GM18861 (cell line): Measurements from ENCODE around the gene MCEE.
A peak's percentile ranks its signal among the peaks of the same experiment; 100 is the strongest.
"Not testable (repeated sequence)": the region's sequence is repeated elsewhere in the genome, so short reads cannot be mapped to it uniquely, and the experiment has no call there.

Source experiments
- ATAC-seq: cut with Tn5 transposase; IDR thresholded peaks from one replicate; pipeline ENCODE4 v1.9.1; 2021; ENCODE audit not compliant: unreplicated experiment

MCEE gene

DNA sequence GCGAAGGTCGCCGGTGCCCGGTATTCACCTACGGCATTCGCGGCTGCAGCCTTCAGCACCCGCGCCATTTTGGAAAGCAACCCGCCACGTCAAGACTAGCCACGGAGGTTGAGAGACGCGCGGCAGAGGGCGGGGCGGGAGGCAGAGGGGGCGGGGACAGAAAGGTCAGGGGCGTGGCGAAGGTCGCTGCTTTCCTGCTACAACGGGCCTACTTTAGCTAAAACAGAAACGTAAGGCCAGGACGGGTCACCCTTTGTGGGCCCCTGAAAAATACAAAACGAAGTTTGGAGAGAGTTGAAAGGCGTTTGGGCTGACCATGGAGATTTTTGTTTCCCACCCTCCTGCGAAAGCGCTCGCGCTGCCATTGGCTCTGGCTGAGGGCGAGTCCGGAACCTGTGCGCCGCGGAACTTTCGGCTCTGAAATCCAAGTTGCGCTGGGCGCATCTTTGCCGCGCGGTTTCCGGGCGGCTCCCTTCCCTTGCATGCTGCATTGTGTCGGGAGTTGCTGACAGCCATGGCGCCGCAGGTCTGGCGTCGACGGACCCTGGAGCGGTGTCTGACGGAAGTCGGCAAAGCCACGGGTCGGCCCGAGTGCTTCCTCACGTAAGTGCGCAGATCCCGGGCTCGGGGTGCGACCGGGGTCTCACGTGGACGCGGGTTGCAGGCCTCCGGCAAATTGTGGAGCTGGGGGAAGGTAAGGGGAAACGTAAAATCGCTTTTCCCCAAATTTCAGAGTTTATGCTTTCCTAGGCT lies at the start of gene MCEE, which contains the start of gene MPHOSPH10:
TSS of gene MCEE (minus strand) at position 78 of the 753 bp plus-strand sequence. CDS start at position 68, 10 bp downstream.
TSS of gene MPHOSPH10 (plus strand) at position 483 of the 753 bp plus-strand sequence. CDS start at position 515, 32 bp downstream.
- peak; percentile 90 for ATAC-seq

DNA sequence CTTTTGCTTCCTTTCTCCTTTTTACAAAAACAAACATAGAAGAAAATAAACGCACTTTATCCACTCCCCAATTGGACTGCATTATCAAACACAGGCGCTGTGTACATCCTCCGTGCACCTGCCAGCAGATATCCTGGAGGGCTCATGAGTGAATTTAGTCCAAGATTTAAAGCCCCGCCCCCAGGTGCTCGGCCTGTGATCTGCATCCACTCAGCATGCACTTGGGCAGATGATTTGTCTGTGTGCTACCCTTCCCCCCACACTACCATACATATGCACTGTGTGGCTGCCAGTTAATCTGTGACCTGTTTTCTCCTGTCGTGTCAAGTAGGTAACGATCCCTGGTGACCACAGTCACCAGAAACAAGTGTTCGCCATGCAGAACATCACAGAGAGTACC lies 48.8 kb upstream of the MCEE start:
- ATAC-seq = not testable (repeated sequence)

DNA sequence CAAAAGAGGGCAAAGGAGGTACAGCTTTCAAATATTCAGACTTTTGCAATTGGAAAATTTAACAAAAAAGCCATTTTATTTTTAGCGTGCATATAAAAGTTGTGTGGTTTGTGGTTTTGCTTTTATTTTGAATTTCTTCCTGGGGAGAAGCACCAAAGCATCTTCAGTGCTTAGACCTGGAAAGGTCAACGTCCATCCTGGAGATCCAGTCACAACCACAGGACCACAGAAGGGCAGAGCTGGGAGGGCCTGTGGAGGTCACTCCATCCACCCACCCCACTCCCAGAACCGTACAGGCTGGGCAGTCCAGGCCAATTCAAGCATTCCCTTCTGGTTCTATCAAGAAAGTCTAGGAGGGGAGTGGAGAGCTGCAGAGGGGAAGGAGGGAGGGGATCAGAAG lies 44.2 kb upstream of the MCEE start:
- ATAC-seq = no peak

DNA sequence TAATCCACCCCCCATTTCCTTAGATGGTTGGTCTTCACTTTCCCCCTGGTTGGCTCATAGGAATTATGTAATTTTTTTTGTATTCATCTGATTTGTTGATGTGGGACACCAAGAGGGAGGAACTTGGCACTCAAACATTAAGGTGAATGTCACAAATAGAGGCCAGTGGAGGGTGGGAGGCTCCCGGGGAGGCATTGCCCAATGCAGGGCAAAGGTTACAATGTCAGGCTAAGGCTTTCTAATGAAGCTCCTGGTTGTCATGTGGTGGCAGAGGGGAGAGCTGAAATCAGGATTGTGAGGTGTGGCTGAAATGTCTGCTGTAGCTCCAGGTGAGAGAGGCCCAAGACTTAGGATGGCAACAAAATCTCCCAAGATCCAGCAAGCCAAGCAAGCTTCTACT lies 43.1 kb upstream of the MCEE start:
- ATAC-seq = no peak

DNA sequence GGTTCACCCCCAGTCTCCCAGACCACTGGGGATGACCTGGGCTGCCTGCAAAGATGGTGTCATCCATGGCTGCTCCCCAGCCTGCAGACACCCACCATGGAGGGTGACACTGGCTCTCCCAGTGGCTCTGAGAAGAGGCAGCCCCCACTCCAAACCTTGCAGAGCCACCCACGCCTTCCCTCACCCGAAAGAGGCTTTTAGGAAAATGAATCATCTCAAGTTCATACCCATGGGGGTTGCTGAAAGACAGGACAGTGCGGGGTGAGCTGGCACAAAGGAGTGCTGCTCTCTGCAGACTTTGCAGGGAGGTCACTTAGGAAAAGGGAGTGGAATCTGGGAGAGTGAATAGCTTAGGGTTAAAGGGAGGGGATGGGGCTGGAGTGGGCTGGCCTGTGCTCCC lies 36.8 kb upstream of the MCEE start:
- ATAC-seq = no peak

DNA sequence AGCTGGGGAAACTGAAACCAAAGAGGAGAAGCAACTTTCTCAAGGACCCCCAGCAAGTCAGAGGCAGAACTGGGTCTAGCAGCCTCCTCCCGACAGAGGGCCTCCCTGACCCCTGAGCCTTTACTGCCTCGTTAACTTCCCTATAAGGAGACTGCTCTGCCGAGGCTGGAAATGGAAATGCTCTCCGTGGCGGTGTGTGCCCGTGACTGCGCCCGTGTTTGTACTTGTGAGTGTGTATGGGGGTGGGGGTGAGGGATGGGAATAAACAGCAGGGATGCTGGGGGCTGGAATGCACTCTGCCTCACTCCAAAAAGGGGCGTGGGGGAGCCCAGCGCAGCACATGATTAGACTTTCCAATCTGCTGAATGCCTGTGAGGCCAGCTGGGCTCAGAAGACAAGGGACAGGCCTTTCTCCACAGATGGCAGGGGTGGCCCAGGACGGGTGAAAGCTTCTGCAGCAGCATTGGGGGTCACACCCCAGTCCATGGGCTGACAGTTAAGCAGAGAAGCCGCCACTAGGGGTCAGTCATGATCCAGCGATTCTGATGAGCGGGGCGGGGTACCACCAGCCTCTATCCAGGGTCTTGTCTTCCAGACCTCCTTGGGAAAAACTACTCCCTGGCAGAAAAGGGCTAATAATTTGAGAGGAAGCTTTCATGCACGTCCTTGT lies 27.2 kb upstream of the MCEE start:
- no peak for ATAC-seq

DNA sequence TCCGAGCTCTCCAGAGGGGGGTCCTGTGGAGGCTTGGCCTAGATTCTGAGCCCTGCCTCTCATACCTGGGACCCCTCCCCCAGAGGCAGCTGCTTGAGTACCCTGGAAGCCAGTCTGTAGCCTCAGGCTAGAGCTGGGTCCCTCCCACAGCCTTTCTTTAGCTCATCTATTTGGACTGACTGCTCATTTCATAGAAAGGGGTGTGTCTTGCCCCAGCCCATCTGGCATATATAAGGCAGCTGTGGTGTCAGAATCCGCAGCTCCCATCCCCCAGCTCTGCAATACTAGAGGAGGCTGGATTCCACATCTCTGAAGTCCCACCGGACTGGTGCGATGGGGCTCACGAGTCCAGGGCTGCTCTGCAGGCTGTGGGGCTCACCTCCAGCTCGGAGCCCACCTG lies 26.5 kb upstream of the MCEE start:
- no peak for ATAC-seq

DNA sequence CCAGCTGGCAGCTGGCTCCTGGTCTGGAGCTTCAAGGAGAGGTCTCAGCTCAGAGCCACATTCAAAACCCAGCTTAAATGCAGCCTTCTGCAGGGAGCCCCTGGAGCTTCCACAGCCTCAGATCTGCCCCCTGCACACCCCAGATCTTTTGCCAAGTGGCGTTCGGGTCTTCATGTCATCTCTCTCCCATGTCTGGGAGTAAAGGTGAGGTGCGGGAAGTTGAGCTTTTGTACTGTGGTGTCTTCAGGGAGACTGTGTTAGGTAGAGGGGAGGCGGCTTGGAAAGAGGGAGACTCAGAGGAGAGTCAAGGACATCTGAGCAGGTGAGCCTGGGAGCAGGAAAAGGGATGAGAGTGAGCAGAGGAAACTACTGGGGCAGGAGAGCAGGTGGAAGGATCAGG lies 25.8 kb upstream of the MCEE start:
- ATAC-seq = no peak

DNA sequence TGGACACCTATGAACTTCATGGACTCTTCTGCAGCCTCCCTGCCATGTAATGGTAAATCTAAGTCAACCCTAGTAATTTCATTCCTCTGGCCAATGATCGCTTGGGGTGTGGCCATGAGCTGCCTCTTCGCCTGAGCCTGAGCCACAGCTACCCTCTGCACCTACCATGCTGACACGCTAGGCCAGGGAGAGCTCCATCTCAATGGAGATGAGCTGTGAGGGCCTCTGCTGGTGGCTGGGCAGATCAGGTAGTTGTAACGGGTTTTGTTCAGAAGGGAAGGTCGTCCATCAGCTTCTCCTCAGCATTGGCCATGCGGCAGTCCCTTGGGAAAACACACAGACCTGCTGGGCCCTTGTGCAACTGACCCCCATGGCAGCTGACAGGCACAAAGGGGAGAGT lies 24.8 kb upstream of the MCEE start:
- ATAC-seq = peak; percentile 83

DNA sequence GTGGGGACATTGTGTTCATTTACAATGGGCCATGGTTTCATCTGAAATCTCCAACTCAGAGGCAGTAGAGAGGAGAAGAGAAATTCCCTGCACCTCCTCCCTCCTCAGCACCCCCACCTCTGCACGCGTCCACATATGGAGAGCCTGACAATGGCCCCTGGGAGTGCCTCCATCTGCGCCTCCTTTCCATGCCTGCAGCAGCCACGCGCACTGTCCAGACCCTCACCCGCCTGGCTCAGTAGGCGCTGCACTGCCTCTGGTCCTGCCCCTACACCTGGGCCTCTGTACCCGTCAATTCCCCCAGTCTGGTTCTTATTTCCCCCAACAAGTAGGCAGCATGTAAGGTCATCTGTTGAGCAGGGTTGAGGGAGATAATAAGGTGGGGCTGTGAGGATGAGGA lies 24.2 kb upstream of the MCEE start:
- ATAC-seq = no peak

DNA sequence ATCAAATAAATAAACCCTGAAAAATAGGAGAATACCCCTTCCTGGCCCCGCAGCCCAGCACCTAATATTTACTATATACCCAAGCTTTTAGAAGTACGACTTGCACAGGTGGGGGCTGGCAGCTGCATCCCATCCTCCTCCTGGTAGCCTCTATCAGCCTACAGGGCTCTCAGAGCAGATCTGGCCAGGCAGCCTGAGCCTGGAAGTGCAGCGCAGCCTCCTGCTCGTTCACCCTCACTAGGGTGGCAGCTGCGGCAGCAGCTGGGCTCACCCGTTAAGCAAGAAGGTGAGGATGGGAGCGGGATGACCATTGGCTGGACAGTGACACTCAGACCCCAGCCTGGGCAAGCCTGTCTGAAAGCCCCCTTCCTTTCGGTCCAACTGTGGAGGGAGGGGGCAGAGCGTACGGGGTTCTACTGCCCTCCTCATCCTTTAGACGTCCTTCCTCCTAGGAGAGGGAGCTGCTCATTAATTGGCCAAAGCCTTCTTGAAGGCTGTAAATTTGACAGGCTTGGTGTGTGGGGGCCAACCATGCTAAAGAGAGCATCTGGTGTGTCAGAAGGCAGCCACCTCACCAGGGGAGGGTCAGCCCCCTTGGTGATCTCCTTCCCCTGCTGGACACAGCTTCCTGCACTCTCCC lies 23.7 kb upstream of the MCEE start:
- no peak for ATAC-seq

DNA sequence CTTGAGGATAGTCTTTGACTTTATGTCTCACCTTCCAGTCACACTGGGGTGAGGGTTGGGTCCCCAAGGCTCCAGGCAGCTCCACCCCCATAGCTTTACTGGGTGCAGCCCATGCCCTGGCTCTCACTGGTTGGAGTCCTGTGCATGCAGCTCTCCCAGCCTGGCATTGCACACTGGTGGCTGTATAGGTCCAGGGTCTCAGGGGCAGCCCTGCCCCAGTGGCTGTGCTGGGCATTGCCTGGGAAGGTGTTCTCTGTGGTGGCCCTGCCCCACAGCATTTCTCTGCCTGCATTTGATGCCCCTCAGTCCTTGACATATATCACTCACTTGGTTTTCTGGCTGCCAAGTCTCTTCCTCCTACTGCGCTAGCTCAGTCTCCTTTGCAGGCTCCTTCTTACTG lies 21.6 kb upstream of the MCEE start:
- ATAC-seq = no peak

DNA sequence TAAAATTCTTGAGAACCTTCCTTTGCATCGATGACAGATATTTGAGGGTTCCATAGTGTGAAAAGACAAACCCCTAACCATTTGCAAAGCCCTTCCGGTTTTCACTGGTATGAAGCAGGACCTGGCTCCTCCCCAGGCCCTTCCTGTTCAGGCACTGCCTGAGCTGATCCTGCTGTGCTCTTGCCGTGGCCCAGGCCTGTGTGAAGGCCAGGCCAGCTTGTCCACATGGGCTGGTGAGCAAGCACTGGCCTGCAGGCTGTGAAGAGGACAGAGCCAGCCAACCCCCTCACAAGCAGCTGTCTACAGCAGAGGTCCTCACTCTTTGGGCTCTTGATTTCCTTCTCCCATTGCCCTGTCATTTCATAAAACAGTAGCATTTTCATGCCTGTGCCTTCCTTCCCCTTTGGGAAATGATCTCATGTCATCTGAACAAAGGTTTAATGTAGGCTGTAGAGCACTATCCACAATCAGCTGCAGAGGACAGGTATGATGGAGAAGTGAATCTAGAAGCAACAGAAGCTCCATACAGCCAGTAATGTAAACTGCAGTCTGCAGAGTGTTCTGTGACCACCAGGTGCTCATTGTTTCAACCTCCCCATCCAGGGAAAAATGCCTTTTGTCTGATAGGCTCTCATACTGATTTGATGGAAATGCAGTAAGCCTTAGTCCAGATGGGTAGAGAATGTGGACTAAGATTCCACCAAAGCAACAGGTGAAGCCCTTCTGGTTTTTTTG lies 20.2 kb upstream of the MCEE start:
- no peak for ATAC-seq

DNA sequence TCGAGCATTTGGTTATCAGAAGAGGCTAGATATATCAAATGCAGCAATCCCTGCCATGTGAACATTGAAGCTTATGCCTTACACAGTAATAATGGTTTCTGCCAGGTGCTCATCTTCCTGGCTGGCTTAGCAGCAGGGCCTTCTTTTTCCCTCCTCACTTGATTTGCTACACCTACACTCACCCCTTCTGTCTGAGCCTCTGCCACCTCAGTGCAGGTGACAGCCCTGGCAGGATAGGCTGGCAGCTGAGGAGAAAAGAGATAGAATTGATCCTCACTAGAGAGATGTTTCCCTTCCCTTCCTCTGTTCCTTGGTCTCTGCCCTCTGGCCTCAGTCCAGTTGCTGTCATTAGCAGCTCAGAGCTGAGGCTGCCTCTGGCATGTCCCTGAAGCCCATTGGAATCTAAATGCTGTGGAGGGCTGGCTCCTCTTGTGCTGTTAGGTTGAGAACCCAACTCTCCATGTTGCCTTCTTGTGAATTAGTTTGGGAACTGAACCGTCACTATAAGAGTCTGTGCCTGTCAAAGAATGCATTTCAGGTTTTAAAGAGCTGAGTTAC lies 18.6 kb upstream of the MCEE start:
- ATAC-seq = no peak

DNA sequence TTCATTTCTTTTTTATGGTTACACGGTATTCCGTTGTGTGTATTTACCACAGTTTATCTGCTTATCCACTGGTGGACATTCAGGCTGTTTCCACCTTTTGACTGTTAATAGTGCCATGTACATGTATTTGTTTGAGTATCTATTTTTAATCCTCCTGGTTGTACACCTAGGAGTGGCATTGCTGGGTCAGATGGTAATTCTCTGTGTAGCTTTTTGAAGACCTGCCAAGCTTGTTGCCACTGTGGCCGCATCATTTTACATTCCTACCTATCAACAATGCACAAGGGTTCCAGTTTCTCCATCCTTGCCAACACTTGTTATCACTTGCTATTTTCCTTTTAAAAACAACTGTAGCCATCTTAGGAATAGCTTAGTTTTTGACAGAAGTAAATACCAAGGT lies 13.8 kb upstream of the MCEE start:
- no peak for ATAC-seq

DNA sequence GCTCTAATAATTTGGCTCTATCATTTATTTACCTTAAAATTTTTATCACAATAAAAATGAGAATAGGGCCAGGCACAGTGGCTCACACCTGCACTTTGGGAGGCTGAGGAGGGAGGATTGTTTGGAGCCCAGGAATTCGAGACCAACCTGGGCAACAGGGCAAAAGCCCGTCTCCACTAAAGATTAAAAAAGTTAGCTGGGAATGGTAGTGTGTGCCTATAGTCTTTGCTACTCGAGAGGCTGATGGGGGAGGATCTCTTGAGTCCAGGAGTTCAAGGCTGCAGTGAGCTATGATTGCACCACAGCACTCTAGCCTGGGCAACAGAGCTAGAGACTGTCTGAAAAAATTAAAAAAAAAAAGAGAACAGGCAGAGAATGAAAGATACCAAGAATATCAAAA lies 6.1 kb upstream of the MCEE start:
- ATAC-seq = no peak

DNA sequence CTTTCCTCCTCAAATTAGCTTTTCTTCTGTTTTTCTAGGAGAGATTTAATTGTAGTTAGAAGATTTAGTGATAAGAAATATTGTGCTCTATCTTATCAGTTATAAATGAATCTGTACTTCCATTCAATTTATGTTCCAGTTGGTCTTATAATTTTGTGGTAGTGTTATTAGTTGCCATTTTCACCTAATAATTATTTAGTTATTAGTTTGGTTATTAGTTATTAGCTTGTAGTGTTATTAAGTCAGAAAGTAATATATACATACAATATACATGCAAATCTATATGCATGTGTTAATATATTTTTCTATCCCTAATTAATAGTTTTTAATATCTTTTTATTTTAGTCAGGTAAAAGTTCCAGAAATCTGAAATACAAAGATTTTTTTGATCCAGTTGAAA lies 3.6 kb upstream of the MCEE start:
- ATAC-seq = no peak

DNA sequence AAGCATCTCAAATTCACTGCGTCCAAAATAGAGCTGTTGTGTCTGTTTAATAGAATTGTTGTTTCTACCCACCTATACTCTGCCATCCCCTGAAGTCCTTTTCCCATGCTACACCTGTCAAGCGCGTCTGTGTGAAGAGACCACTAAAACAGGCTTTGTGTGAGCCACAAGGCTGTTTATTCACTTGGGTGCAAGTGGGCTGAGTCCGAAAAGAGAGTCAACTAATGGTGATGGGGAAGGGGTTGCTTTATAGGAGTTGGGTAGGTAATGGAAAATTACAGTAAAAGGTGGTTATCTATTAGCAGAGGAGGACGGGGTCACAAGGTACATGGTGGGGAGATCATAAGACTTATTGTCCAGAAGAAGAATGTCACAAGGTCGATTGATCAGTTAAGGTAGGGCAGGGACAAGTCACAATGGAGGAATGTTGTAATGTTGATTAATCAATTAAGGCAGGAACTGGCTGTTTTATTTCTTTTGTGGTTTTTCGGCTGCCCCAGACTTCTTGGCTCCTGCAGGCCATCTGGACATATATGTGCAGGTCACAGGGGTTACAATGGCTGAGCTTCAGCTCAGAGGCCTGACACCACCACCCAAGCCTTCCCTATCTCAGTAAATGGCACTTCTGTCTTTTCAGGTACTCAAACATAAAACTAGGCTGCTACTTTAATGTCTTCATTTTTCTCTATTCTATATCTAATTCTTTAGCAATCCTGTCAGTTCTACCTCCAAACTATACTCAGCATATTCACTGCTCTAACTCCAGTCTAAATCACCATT lies 1.5 kb upstream of the MCEE start:
- not testable (repeated sequence) for ATAC-seq

DNA sequence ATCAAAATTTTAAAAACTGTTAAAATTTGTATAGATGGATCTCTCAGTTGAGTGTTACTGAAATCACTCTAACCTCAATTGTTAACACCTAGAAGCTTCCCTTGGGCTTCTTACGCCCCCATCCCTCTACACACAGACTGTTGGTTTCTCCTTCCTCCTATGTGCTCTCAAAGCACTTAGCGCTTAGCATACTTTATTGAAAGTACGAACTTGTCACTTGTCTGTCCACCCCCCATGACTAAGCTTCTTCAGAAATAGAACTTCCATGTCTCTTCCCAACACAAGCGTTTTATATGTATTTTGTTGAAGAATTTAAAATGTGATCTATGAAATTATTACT lies 846 bp upstream of the MCEE start:
- no peak for ATAC-seq

DNA sequence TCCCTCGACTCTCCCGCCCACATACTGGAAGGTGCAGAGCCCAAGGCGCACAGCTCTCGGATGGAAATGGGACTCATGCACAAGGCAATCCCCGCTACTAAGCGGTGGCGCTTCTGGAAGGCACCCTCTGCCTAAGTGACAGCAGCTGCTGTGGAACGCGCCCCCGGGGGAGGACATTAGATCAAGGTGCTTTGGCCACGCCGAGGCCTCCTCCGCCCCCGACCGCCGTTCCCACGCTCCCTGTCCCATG lies 202 bp downstream of the MCEE start:
- peak; percentile 26 for ATAC-seq
